ENCODE measurements around the gene TSPEAR.

GRCh38 chr21:44758781-44759627, 47.6 kb upstream of the TSPEAR start:
- TF ChIP-seq CTCF (IDR thresholded peaks at IDR 0.05) (no peak), POLR2AphosphoS5 (IDR thresholded peaks at IDR 0.05) (no peak)
